ENCODE data around the gene ZDHHC7. TPM values are rescaled to one million over a fixed set of nuclear protein-coding genes. Genes with fewer than 3 reads are reported as not detected.

Gene ZDHHC7
- total and polyA plus RNA-seq, 9 of the 15 experiments (the other 6 are each of a cell fraction or from before 2014, with no cell fraction given) = 1.7 to 49.7 (median 37.4) TPM

GRCh38 chr16:84931506-84931905 lies 79.8 kb downstream of the ZDHHC7 start:
- H2AFZ ChIP-seq (ENCODE audit: low read depth, low read length) = no peak overlapping the region
- no peaks in the 10 kb centered on the region for H3K79me2 ChIP-seq (ENCODE audit: control insufficient read depth, insufficient read depth, low read length)
- TF ChIP-seq ZNF121 (CRISPR knock-in tag; conservative IDR thresholded peaks at IDR 0.05) (no peak), L3MBTL2 (IDR thresholded peaks at IDR 0.05) (no peak), HDGF (IDR thresholded peaks at IDR 0.05) (no peak), ETV5 (CRISPR knock-in tag; IDR thresholded peaks at IDR 0.05; ENCODE audit: low read depth) (no peak), SMAD2 (IDR thresholded peaks at IDR 0.05; ENCODE audit: low read depth, low read length) (no peak), PTRF (tag; IDR thresholded peaks at IDR 0.05) (no peak), HMG20B (CRISPR knock-in tag; IDR thresholded peaks at IDR 0.05) (no peak), RUNX1 (IDR thresholded peaks at IDR 0.05; ENCODE audit: low read depth) (no peak), ZNF408 (CRISPR knock-in tag; IDR thresholded peaks at IDR 0.05; ENCODE audit: low read depth) (no peak), KDM2B (CRISPR knock-in tag; IDR thresholded peaks at IDR 0.05) (no peak), ZNF232 (CRISPR knock-in tag; IDR thresholded peaks at IDR 0.05) (no peak), FOSL1 (tag; conservative IDR thresholded peaks at IDR 0.05) (no peak), SREBF2 (CRISPR knock-in tag; IDR thresholded peaks at IDR 0.05) (no peak), TEAD2 (tag; IDR thresholded peaks at IDR 0.05) (no peak), ARID3B (CRISPR knock-in tag; IDR thresholded peaks at IDR 0.05; ENCODE audit: borderline replicate concordance) (no peak), ZNF77 (CRISPR knock-in tag; IDR thresholded peaks at IDR 0.05) (no peak), ZNF274 (IDR thresholded peaks at IDR 0.05; ENCODE audit: borderline replicate concordance, low read depth, low read length) (no peak)
- TF ChIP-seq, protein P1, sequence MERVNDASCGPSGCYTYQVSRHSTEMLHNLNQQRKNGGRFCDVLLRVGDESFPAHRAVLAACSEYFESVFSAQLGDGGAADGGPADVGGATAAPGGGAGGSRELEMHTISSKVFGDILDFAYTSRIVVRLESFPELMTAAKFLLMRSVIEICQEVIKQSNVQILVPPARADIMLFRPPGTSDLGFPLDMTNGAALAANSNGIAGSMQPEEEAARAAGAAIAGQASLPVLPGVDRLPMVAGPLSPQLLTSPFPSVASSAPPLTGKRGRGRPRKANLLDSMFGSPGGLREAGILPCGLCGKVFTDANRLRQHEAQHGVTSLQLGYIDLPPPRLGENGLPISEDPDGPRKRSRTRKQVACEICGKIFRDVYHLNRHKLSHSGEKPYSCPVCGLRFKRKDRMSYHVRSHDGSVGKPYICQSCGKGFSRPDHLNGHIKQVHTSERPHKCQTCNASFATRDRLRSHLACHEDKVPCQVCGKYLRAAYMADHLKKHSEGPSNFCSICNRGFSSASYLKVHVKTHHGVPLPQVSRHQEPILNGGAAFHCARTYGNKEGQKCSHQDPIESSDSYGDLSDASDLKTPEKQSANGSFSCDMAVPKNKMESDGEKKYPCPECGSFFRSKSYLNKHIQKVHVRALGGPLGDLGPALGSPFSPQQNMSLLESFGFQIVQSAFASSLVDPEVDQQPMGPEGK (CRISPR knock-in tag; IDR thresholded peaks at IDR 0.05; ENCODE audit: borderline replicate concordance) = no peak
- TF ChIP-seq, protein P2, sequence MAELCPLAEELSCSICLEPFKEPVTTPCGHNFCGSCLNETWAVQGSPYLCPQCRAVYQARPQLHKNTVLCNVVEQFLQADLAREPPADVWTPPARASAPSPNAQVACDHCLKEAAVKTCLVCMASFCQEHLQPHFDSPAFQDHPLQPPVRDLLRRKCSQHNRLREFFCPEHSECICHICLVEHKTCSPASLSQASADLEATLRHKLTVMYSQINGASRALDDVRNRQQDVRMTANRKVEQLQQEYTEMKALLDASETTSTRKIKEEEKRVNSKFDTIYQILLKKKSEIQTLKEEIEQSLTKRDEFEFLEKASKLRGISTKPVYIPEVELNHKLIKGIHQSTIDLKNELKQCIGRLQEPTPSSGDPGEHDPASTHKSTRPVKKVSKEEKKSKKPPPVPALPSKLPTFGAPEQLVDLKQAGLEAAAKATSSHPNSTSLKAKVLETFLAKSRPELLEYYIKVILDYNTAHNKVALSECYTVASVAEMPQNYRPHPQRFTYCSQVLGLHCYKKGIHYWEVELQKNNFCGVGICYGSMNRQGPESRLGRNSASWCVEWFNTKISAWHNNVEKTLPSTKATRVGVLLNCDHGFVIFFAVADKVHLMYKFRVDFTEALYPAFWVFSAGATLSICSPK (IDR thresholded peaks at IDR 0.05; ENCODE audit: borderline replicate concordance) = no peak
- no peak overlapping the region for H3K27ac ChIP-seq (ENCODE audit: extremely low read depth, low read depth, low read length)
- intact Hi-C loops (cut with micrococcal nuclease) (no loop called here), in situ Hi-C loops (cut with MboI) (no loop called here)
- ATAC-seq (no peak), FAIRE-seq (no peak), DNase-seq (ENCODE audit: extremely low read depth in 1 of 4, low spot score in 3 of 4) (no peak)
- no peak overlapping the region for H3K4me3 ChIP-seq
- no TSS peak for BruUV-seq (replicated peaks)
- H3K9me3 ChIP-seq (replicated peaks; ENCODE audit: control insufficient read depth, insufficient read depth, low read depth, low read length) = no peaks in the 10 kb centered on the region
- no peak overlapping the region for H3K9ac ChIP-seq (ENCODE audit: insufficient read depth in 1 of 2, low read depth in 2 of 2, low read length in 2 of 2)
- WGBS (ENCODE audit: insufficient coverage, low coverage, missing lambda C conversion rate) = 44% methylated on average over 8 of the region's 8 CpGs
- CTCF ChIA-PET (ENCODE audit: low intra/inter-chr PET ratio) = no interaction called here
- H3K4me2 ChIP-seq (ENCODE audit: insufficient read depth, low read length) = no peak overlapping the region
- H3K27me3 ChIP-seq (ENCODE audit: control insufficient read depth in 2 of 2, insufficient read depth in 2 of 2, low read length in 2 of 2) = peaks cover 14 to 28% of the 10 kb centered on the region in 2 experiments; a peak in 3 of 5 replicates
- H3K4me1 ChIP-seq (replicated peaks in 1 of 2; ENCODE audit: control insufficient read depth in 2 of 2, insufficient read depth in 2 of 2, low read length in 2 of 2) = peaks cover 3 to 43% of the 10 kb centered on the region in 2 experiments; a peak in 3 of 5 replicates
- H3K36me3 ChIP-seq (ENCODE audit: control insufficient read depth, insufficient read depth, low read length) = no peaks in the 10 kb centered on the region
- POLR2A ChIA-PET = interaction anchor here (0.6 to 1.3 kb wide), 8 partner anchors 10 to 177 kb away, joined by 3 to 4 read pairs (median 3); no protein-coding TSS in a partner anchor
- H3K9me1 ChIP-seq (ENCODE audit: control insufficient read depth, insufficient read depth, low read length) = peaks cover 6% of the 10 kb centered on the region
- no peaks in the 10 kb centered on the region for H4K20me1 ChIP-seq (replicated peaks; ENCODE audit: control insufficient read depth, insufficient read depth, low read length)

Measured in K562 (cell line).